Panc1 (cell line): ENCODE measurements around the gene EDDM13. TPM values are rescaled to one million over a fixed set of nuclear protein-coding genes. Genes with fewer than 3 reads are reported as not detected.

Source experiments
- ATAC-seq: fragments of 200-7000 bp; cut with Tn5 transposase; 2 replicates; pipeline ENCODE4 v1.9.1; 2020; ENCODE audit warnings: mild to moderate bottlenecking, moderate library complexity
- BruUV-seq: library from RNA; stranded (reverse); fragments of 400-500 nt; replicated peaks from 2 replicates; lab custom pipeline; 2021; lab: Mats Ljungman, UMichigan
- CTCF ChIA-PET: fragments of 300-600 bp; sonication (Branson Sonifier 250); formaldehyde crosslinking; loops from one replicate; lab custom pipeline; 2022; ENCODE audit warnings: antibody characterized with exemption; lab: Charles Lee
- POLR2A ChIA-PET: fragments of 300-600 bp; sonication (Branson Sonifier 250); formaldehyde crosslinking; loops from one replicate; lab custom pipeline; 2022; ENCODE audit warnings: antibody characterized with exemption; lab: Charles Lee
- DNase-seq: peaks from one replicate; pipeline ENCODE4 v3.0.0-alpha.2; 2010; ENCODE audit warnings: low read depth, low spot score
- H3K27ac ChIP-seq: 2 replicates; pipeline ENCODE4 v1.5.1; 2011; ENCODE audit warnings: mild to moderate bottlenecking, low read length, inconsistent platforms
- H3K27me3 ChIP-seq: fragments of 200-500 bp; sonication (Bioruptor generic); 2 replicates; pipeline ENCODE4 v1.6.0; 2014; ENCODE audit warnings: low read length, inconsistent platforms; ENCODE audit not compliant: control insufficient read depth, insufficient read depth
- H3K36me3 ChIP-seq: fragments of 200-500 bp; sonication (Bioruptor generic); 2 replicates; pipeline ENCODE4 v1.5.1; 2014; ENCODE audit warnings: inconsistent platforms, mild to moderate bottlenecking, low read length, moderate library complexity; ENCODE audit not compliant: control insufficient read depth, insufficient read depth
- H3K4me1 ChIP-seq: 2 replicates; pipeline ENCODE4 v1.5.1; 2011; ENCODE audit warnings: inconsistent platforms, mild to moderate bottlenecking, low read length, moderate library complexity; ENCODE audit not compliant: control insufficient read depth, insufficient read depth
- H3K4me3 ChIP-seq, 2 experiments: 2 replicates each; pipeline ENCODE4 v1.5.1; 2011 to 2012; ENCODE audit warnings: low read depth in 2 of 2, low read length in 2 of 2, mild to moderate bottlenecking in 2 of 2, inconsistent platforms in 1 of 2, moderate library complexity in 1 of 2
- H3K9me3 ChIP-seq: fragments of 200-500 bp; sonication (Bioruptor generic); 2 replicates; pipeline ENCODE4 v1.5.1; 2014; ENCODE audit warnings: low read depth, mild to moderate bottlenecking, inconsistent platforms, low read length, moderate library complexity; ENCODE audit not compliant: control insufficient read depth, insufficient read depth
- CTCF ChIP-seq: fragments of 450-650 bp; IDR thresholded peaks from 2 replicates; pipeline ENCODE4 v1.5.1; 2017; ENCODE audit warnings: mild to moderate bottlenecking
- POLR2AphosphoS5 ChIP-seq: IDR thresholded peaks from 2 replicates; pipeline ENCODE4 v1.6.1; 2012; ENCODE audit warnings: mild to moderate bottlenecking, low read depth, low read length, moderate library complexity
- REST ChIP-seq, 2 experiments: IDR thresholded peaks; 2 replicates each; pipeline ENCODE4 v1.6.1; 2011 to 2012; ENCODE audit warnings: low read depth in 2 of 2, control low read depth in 1 of 2, low read length in 1 of 2, mild to moderate bottlenecking in 1 of 2, moderate library complexity in 1 of 2; ENCODE audit not compliant: insufficient read depth in 1 of 2
- SIN3A ChIP-seq: IDR thresholded peaks from 2 replicates; pipeline ENCODE4 v1.6.1; 2012; ENCODE audit warnings: low read depth, mild to moderate bottlenecking, low read length, moderate library complexity, borderline replicate concordance; ENCODE audit not compliant: insufficient read depth
- TCF7L2 ChIP-seq: IDR thresholded peaks from 2 replicates; pipeline ENCODE4 v1.6.1; 2011; ENCODE audit warnings: mild to moderate bottlenecking, low read depth, low read length, inconsistent platforms
- in situ Hi-C: cut with HindIII; loops from 2 replicates; pipeline ENCODE4 v1.10.0; 2016; ENCODE audit warnings: low sequenced_read_pairs, low pct_unique_long_range_greater_than_20kb
- intact Hi-C: fragments of 100-400 bp; cut with micrococcal nuclease; formaldehyde crosslinking; loops from one replicate; pipeline ENCODE4 v1.10.0; 2022; ENCODE audit not compliant: unreplicated experiment
- total RNA-seq: library from RNA; stranded (reverse); gene quantifications from one replicate; pipeline ENCODE4 v1.2.1, GENCODE V29; 2021; ENCODE audit not compliant: unreplicated experiment

Gene EDDM13
- total RNA-seq, 1 experiment from 2014 or later = not detected

- BruUV-seq = no TSS peak
- H3K4me3 ChIP-seq = no peak overlapping the region
- TF ChIP-seq REST (IDR thresholded peaks at IDR 0.05; ENCODE audit: insufficient read depth in 1 of 2, low read depth in 2 of 2, low read length in 1 of 2) (no peak), TCF7L2 (no peak)
- no peaks in the 10 kb centered on the region for H3K27me3 ChIP-seq
- H3K36me3 ChIP-seq = no peaks in the 10 kb centered on the region
- ChIA-PET CTCF (interaction anchor here (0.7 kb wide), 1 partner anchor 225 kb away, joined by 3 read pairs; no protein-coding TSS in a partner anchor), POLR2A (no interaction called here)
- H3K9me3 ChIP-seq = no peaks in the 10 kb centered on the region
- no peak overlapping the region for H3K27ac ChIP-seq
- DNase-seq (no peak), ATAC-seq (no peak)
- no peaks in the 10 kb centered on the region for H3K4me1 ChIP-seq
- intact Hi-C loops (no loop called here), in situ Hi-C loops (no loop called here)
Measured at GRCh38 chr19:56270676-56271075, 1.9 kb upstream of the EDDM13 start.

DNA sequence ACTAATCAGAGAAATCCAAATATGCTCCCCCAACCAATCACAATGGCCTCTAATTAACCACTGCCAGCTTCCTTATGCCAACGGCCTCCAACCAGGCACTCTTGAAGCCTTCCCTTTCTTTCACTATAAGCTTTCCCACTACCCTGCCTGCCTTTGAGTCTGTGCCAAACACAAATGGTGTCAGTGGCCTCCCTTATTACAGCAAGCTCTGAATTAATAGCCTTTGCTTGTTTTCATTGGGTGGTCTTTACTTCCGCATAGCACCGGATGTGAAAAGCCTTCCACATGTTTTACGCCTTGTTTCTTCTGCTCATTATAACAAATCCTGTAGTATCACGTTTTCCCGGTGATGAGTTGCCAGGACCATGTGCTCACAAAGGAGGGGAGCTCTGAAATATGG lies 1.4 kb upstream of the EDDM13 start:
- DNase-seq = no peak
- no peaks in the 10 kb centered on the region for H3K27me3 ChIP-seq
- no peak for ATAC-seq
- TF ChIP-seq TCF7L2 (no peak), POLR2AphosphoS5 (no peak), REST (IDR thresholded peaks at IDR 0.05; ENCODE audit: insufficient read depth in 1 of 2, low read depth in 2 of 2, low read length in 1 of 2) (no peak), CTCF (no peak), SIN3A (no peak)
- H3K27ac ChIP-seq = no peak overlapping the region
- no peaks in the 10 kb centered on the region for H3K4me1 ChIP-seq
- intact Hi-C loops (no loop called here), in situ Hi-C loops (no loop called here)
- H3K36me3 ChIP-seq = no peaks in the 10 kb centered on the region
- no peak overlapping the region for H3K4me3 ChIP-seq
- ChIA-PET POLR2A (no interaction called here), CTCF (no interaction called here)
- H3K9me3 ChIP-seq = no peaks in the 10 kb centered on the region
- no TSS peak for BruUV-seq
